HG03469 (cell line): ENCODE results near the gene RIPK3.
"Not testable (repeated sequence)": the region's sequence is repeated elsewhere in the genome, so short reads cannot be mapped to it uniquely, and the experiment has no call there.

Experiments
- ATAC-seq: cut with Tn5 transposase; IDR thresholded peaks from one replicate; pipeline ENCODE4 v1.9.1; 2021; ENCODE audit warnings: mild to moderate bottlenecking, moderate library complexity, moderate number of reproducible peaks; ENCODE audit not compliant: unreplicated experiment

Gene RIPK3

GRCh38 chr14:24339284-24340151, at the start of gene RIPK3:
Gene RIPK3, minus strand, starts transcription at chr14:24339991. Its CDS starts 165 bp downstream, at chr14:24339826.
- ATAC-seq = peak; percentile 76

- ATAC-seq = no peak
Observed at GRCh38 chr14:24389226-24389848, 49.5 kb upstream of the RIPK3 start.

DNA sequence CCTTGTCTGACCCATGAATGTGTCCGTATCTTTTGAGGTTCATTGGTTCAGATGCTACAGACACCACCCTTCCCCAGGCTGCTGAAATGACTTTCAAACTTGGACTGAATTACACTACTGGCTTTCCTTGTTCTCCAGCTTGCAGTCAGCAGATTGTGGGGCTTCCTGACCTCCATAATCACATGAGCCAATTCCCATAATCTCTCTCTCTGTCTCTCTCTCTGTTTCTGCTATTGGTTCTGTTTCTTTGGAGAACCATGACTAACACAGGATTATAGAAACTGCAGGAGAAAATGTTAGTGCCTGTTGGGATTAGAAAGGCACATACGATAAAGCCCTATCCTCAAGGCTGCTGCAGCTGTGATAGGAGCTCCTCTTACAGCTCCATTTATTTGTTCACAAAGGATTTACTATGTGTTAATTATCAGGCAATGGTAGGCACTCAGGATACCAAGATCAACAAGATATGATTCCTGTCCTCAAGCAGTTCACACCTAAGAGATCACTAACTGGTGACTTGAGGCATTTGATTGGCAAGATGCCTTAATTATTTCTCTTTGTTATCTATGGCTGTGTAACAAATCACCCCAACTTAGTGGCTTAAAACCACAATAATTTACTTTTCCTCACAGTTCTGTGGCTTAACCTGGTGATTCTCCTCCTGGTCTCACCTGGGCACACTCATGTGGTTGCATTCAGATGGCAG, 48.8 kb upstream of the RIPK3 start:
- ATAC-seq = no peak

GRCh38 chr14:24387579-24387978, 47.8 kb upstream of the RIPK3 start:
- not testable (repeated sequence) for ATAC-seq

DNA sequence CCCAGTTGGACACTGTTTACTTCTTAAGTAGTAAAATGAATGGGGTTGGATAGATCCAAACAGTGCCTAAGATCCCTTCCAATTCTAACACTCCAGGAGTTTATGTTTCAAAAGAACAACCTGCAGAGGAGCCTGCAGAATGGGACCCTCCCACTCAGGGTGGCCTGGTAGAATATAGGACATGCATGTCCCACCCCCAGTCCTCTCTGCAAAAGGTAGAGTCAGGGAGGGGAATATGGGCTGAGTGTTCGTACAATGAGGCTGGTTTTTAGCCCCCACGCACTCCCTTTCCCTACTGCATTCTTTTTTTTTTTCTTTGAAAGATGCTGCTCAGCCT, 47.2 kb upstream of the RIPK3 start:
- no peak for ATAC-seq

DNA sequence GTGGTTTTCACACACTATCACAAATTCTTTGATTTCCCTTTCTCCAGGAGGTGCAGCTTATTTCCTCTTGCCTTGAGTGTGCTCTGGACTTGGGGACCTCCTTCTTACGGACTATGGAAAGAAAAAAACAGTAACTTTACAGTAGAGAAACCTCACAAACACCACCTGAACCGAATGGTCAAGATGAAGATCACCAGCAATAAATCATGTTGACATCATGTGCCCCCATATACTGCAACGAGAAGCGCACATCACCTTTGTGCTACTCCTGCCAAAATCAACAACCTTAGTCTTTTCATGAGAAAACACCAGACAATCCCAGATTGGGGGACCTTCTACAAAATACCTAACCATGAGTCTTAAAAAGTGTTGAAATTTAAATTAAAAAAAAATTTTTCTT, 45.7 kb upstream of the RIPK3 start:
- no peak for ATAC-seq

- ATAC-seq = no peak
Observed at GRCh38 chr14:24384169-24384568, 44.4 kb upstream of the RIPK3 start.

- no peak for ATAC-seq
Observed at GRCh38 chr14:24382064-24382371, 42.2 kb upstream of the RIPK3 start.

- no peak for ATAC-seq
Observed at GRCh38 chr14:24381363-24382063, 41.7 kb upstream of the RIPK3 start.

- no peak for ATAC-seq
Observed at GRCh38 chr14:24379907-24380730, 40.3 kb upstream of the RIPK3 start.

DNA sequence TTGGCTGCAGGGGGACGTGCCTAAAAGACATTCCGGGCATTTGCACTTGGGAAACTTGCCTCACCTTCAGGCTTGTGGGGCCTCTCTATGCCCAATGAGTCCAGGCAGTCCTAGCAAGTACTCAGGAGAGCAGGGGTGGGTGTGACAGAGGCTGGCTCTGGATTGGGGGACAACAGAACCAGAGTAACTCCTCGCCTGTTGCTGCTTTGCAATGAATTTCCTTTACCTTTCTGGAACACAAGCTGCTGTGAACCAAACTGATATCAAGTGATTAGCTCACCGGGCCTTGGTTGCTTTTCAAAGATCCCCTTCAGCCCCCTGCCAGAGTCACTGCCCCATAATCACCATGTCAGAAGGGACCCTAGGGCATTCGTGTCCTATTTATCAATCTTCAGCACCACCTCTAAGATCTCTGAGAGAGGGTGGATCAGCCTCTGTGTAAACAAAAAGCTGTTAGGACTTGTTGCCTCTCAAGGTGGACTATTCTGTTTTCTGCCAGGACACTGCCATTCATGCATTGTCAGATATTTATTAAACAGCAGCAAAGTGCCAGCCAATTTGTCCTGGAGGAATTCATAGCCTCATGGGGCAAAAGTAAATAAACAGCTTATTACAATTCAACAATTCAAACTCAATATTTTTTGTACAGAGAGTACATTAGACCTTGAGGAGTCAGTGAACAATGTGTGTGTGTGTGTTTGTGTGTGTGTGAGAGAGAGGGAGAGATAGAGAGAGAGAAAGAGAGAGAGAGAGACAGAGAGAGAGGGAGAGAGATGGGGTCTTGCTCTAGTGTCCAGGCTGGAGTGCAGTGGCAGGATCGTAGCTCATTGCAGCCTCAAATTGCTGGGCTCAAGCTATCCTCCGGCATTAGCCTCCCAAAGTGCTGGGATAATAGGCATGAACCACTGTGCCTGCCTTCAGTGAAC, 39.5 kb upstream of the RIPK3 start:
- no peak for ATAC-seq

DNA sequence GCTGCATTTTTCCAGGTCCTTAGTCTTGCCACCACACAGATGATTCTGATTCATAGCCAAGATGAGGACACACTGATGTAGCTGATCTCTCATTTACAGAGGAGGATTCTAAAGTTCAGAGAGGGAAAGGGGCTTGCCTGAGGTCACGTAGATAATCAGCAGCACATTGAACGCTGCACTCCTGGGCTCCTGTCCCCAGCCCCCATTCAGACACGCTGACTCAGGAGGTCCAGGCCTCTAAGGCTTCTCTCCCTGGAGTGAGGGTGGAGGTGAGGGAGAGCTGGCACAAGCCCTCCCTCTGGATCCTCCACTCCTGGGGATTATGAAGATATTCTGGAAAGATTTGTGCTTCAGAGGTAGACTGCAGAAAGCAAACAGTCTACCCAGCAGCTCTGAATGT, 38.5 kb upstream of the RIPK3 start:
- no peak for ATAC-seq

DNA sequence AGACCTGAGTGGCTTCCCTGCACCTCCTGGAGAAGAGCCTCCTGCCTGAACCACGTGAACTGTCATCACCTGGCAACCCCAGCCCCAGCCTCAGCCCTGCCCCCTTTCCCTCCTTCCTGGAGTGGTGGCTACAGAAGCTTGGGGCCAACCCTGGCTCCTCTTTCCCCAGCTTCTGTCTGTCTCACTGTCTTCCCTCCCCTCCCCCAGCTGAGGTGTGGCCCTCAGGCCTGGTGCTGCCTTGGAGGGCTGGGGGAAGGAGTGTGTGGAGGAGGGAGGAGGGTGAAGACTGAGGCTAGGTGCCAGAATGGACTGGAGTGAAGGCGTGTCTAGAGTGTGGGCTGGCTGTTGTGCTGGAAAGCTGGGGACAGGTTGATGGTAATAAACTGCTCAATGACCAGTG, 37.9 kb upstream of the RIPK3 start:
- no peak for ATAC-seq

DNA sequence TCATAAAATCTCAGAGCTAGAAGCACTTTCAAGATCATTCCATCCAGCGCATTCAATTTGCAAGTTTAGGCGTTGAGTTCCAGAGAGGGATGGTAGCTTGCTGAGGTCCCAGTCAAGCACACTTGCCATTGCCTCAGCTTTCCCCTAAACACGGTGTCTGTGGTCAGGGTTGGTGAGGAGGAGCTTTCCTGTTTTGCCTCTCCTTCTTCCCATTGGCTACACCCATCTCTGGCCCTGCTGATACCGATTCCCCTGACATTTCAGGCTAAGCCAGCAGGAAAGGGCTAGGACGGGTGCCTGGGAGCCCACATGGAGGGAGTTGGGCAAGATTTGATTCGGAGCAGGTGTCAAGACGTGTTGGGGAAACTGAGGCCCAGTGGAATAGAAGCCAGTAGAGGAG, 37.3 kb upstream of the RIPK3 start:
- ATAC-seq = no peak

- no peak for ATAC-seq
Observed at GRCh38 chr14:24376448-24377070, 36.8 kb upstream of the RIPK3 start.

GRCh38 chr14:24372701-24373416, 33.1 kb upstream of the RIPK3 start:
- no peak for ATAC-seq

DNA sequence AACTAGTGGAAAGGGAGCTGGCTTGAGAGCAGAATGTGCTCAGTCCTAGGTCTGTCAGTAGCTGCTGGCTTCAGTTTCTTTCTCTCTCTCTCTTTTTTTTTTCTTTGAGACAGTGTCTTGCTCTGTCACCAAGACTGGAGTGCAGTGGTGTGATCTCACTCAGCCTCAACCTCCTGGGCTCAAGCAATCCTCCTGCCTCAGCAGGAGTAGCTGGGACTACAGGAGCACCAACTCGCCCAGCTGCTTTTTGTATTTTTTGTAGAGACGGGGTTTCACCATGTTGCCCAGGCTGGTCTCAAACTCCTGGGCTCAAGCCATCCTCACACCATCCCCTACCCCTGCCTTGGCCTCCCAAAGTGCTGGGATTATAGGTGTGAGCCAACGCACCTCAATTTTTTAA, 31.8 kb upstream of the RIPK3 start:
- ATAC-seq = not testable (repeated sequence)

DNA sequence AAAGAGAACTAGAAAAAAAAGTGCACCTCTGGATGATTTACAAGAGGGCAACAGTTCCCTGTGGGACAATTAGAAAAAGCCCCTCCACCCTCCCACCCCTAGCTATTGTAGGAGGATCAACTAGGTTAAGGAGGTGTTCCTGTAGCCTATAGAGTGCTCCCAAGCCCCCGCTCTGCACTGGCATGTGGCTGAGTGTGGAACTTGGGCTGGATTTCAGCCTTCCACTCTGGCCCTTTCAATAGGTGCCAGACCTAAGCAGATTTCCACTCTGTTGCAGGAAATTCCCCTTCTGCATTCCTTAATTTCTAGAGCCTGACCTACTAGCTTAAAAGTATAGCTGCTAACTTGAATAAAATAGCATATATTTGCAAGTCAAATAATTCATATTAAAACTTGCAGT, 31.0 kb upstream of the RIPK3 start:
- no peak for ATAC-seq
